HepG2 (cell line): ENCODE data around the gene MED12L. TPM values are rescaled to one million over a fixed set of nuclear protein-coding genes. Genes with fewer than 3 reads are reported as not detected.

Source experiments
- ATAC-seq: fragments of 200-7000 bp; cut with Tn5 transposase; 3 replicates; pipeline ENCODE4 v1.9.1; 2020; ENCODE audit warnings: mild to moderate bottlenecking, moderate library complexity
- BruUV-seq: library from RNA; stranded (reverse); fragments of 400-500 nt; replicated peaks from 2 replicates; lab custom pipeline; 2021; lab: Mats Ljungman, UMichigan
- CTCF ChIA-PET: fragments of 300-600 bp; formaldehyde crosslinking; extraction: SDS; loops from one replicate; lab custom pipeline; 2021; ENCODE audit warnings: low total read pairs, inconsistent platforms, low intra/inter-chr PET ratio; lab: Yijun Ruan, JAX
- POLR2A ChIA-PET: fragments of 350-600 bp; sonication (Branson Sonifier 250); formaldehyde crosslinking; loops from one replicate; lab custom pipeline; 2020; ENCODE audit warnings: antibody characterized with exemption, inconsistent platforms; lab: Yijun Ruan, JAX
- DNase-seq: peaks from one replicate; pipeline ENCODE4 v3.0.0-alpha.2; 2015; ENCODE audit warnings: low spot score
- FAIRE-seq: peaks from 3 replicates; lab custom pipeline; 2011; peaks lifted over from hg19 to GRCh38; lab: Jason Lieb, UNC
- H2AFZ ChIP-seq: one replicate; pipeline ENCODE4 v1.6.1; 2011; ENCODE audit warnings: low read length, inconsistent platforms
- H3K27ac ChIP-seq: fragments of 300-600 bp; 3 replicates; pipeline ENCODE4 v1.8.0; 2011; ENCODE audit warnings: mixed run types, mild to moderate bottlenecking, mixed read lengths, low read length, inconsistent platforms; ENCODE audit not compliant: insufficient read depth; ENCODE audit errors: extremely low read length
- H3K27me3 ChIP-seq, 2 experiments: fragments of 200-600 bp in 1 of 2; 2 replicates in 1 of 2; 3 replicates in 1 of 2; pipeline versions ENCODE4 v1.6.0 to v1.8.0; 2011; ENCODE audit warnings: low read length in 2 of 2, mild to moderate bottlenecking in 2 of 2, moderate library complexity in 2 of 2, inconsistent platforms in 1 of 2; ENCODE audit not compliant: insufficient read depth in 2 of 2, control insufficient read depth in 1 of 2
- H3K36me3 ChIP-seq, 2 experiments: fragments of 200-600 bp in 1 of 2; replicated peaks in 1 of 2; 2 replicates in 1 of 2; 3 replicates in 1 of 2; pipeline versions ENCODE4 v1.5.1 to v1.8.0; 2011; ENCODE audit warnings: low read length in 2 of 2, inconsistent platforms in 1 of 2; ENCODE audit not compliant: insufficient read depth in 2 of 2, control insufficient read depth in 1 of 2
- H3K4me1 ChIP-seq: 2 replicates; pipeline ENCODE4 v1.5.1; 2012; ENCODE audit warnings: low read length, inconsistent platforms; ENCODE audit not compliant: insufficient read depth
- H3K4me2 ChIP-seq: 2 replicates; pipeline ENCODE4 v1.6.0; 2011; ENCODE audit warnings: low read depth, low read length, inconsistent platforms
- H3K4me3 ChIP-seq, 3 experiments: fragments of 200-600 bp in 1 of 3; sonication (generic), shearing (Covaris generic) in 1 of 3; replicated peaks in 1 of 3; 2 replicates each; pipeline ENCODE4 v1.5.1; 2011 to 2016; ENCODE audit warnings: low read length in 3 of 3, inconsistent platforms in 2 of 3, low read depth in 2 of 3, mild to moderate bottlenecking in 2 of 3, control low read depth in 1 of 3, mixed read lengths in 1 of 3; ENCODE audit not compliant: insufficient read depth in 1 of 3
- H3K79me2 ChIP-seq: one replicate; pipeline ENCODE4 v1.6.1; 2011; ENCODE audit warnings: low read length, inconsistent platforms; ENCODE audit not compliant: insufficient read depth
- H3K9ac ChIP-seq: 2 replicates; pipeline ENCODE4 v1.6.0; 2011; ENCODE audit warnings: mild to moderate bottlenecking, low read depth, low read length, inconsistent platforms; ENCODE audit not compliant: insufficient read depth
- H3K9me3 ChIP-seq: 2 replicates; pipeline ENCODE4 v1.5.1; 2012; ENCODE audit warnings: mild to moderate bottlenecking, low read length
- H4K20me1 ChIP-seq: 2 replicates; pipeline ENCODE4 v1.6.0; 2011; ENCODE audit warnings: inconsistent platforms, mild to moderate bottlenecking, low read length, moderate library complexity; ENCODE audit not compliant: insufficient read depth
- CHD2 ChIP-seq: IDR thresholded peaks from 2 replicates; pipeline ENCODE4 v1.6.1; 2011; ENCODE audit warnings: low read depth, low read length, improper control_type of control experiment
- EHMT2 ChIP-seq: fragments of 200-600 bp; sonication (generic); IDR thresholded peaks from 2 replicates; pipeline ENCODE4 v1.7.0; 2017; ENCODE audit warnings: antibody characterized with exemption, low read depth, low read length, borderline replicate concordance
- GZF1 ChIP-seq: sonication (generic); formaldehyde crosslinking; IDR thresholded peaks from 2 replicates; pipeline ENCODE4 v1.5.1; 2020; ENCODE audit warnings: mild to moderate bottlenecking, missing genetic modification reagents
- MYPOP ChIP-seq: sonication (generic); formaldehyde crosslinking; IDR thresholded peaks from 2 replicates; pipeline ENCODE4 v1.8.1; 2023; ENCODE audit warnings: mild to moderate bottlenecking, moderate library complexity, missing genetic modification reagents
- PRDM10 ChIP-seq: sonication (generic); formaldehyde crosslinking; IDR thresholded peaks from 2 replicates; pipeline ENCODE4 v1.4.0; 2020; ENCODE audit warnings: low read depth, missing genetic modification reagents
- SNAI1 ChIP-seq: sonication (generic); formaldehyde crosslinking; IDR thresholded peaks from 2 replicates; pipeline ENCODE4 v1.5.0; 2020; ENCODE audit warnings: mild to moderate bottlenecking, missing genetic modification reagents, borderline replicate concordance
- SRF ChIP-seq: IDR thresholded peaks from 2 replicates; pipeline ENCODE4 v1.6.1; 2011; ENCODE audit warnings: mild to moderate bottlenecking, low read depth, low read length, moderate library complexity
- THAP9 ChIP-seq: sonication (generic); formaldehyde crosslinking; IDR thresholded peaks from 2 replicates; pipeline ENCODE4; 2020; ENCODE audit warnings: missing genetic modification reagents, mild to moderate bottlenecking, borderline replicate concordance
- U2AF2 ChIP-seq: fragments of 200-400 bp; formaldehyde crosslinking; IDR thresholded peaks from 2 replicates; pipeline ENCODE4 v1.6.1; 2017; ENCODE audit warnings: low read depth, mild to moderate bottlenecking, low read length
- YY1 ChIP-seq: IDR thresholded peaks from 2 replicates; pipeline ENCODE4 v1.6.1; 2011; ENCODE audit warnings: low read length, low read depth, moderate library complexity, mild to moderate bottlenecking; ENCODE audit not compliant: insufficient read depth, insufficient replicate concordance
- ZNF232 ChIP-seq: sonication (generic); formaldehyde crosslinking; IDR thresholded peaks from 2 replicates; pipeline ENCODE4 v1.4.0; 2020; ENCODE audit warnings: missing genetic modification reagents, borderline replicate concordance
- ZNF260 ChIP-seq: sonication (generic); formaldehyde crosslinking; IDR thresholded peaks from 2 replicates; pipeline ENCODE4 v1.4.0; 2020; ENCODE audit warnings: missing genetic modification reagents, low read depth, mild to moderate bottlenecking, borderline replicate concordance
- ZNF451 ChIP-seq: sonication (generic); formaldehyde crosslinking; IDR thresholded peaks from 2 replicates; pipeline ENCODE4 v1.5.0; 2020; ENCODE audit warnings: mild to moderate bottlenecking, missing genetic modification reagents
- ZNF468 ChIP-seq: sonication (generic); formaldehyde crosslinking; IDR thresholded peaks from 2 replicates; pipeline ENCODE4 v1.8.0; 2022; ENCODE audit warnings: mild to moderate bottlenecking, moderate library complexity, missing genetic modification reagents
- ZSCAN31 ChIP-seq: sonication (generic); formaldehyde crosslinking; IDR thresholded peaks from 2 replicates; pipeline ENCODE4 v1.5.0; 2020; ENCODE audit warnings: low read depth, mild to moderate bottlenecking, missing genetic modification reagents
- WGBS: methylation state at CpG from one replicate; pipeline ENCODE4 v1.1.6; 2017; ENCODE audit warnings: low lambda C conversion rate; 5-methylcytosine and 5-hydroxymethylcytosine counted together
- in situ Hi-C: cut with HindIII; loops from 2 replicates; pipeline ENCODE4 v1.10.0; 2017; ENCODE audit warnings: low pct_unique_long_range_greater_than_20kb; ENCODE audit not compliant: extremely low pct_ligation_motif_present
- intact Hi-C: fragments of 100-400 bp; cut with micrococcal nuclease; formaldehyde crosslinking; loops from one replicate; pipeline ENCODE4 v1.10.0; 2022; ENCODE audit not compliant: unreplicated experiment
- polyA plus RNA-seq, 8 experiments: library from polyadenylated mRNA; depleted of rRNA in 3 of 8; stranded (reverse) in 7 of 8; unstranded in 1 of 8; fragments of >200 nt; fragmentation: Illumina TruSeq in 4 of 8; extraction: Trizol in 4 of 8; gene quantifications; 2 replicates each; pipeline versions ENCODE4 v1.2.1 to v1.2.3, GENCODE V29; 2011 to 2016; ENCODE audit warnings: low read depth in 4 of 8, missing spikeins in 1 of 8, mixed read lengths in 1 of 8; ENCODE audit not compliant: insufficient read depth in 1 of 8
- total RNA-seq, 5 experiments: library from RNA; depleted of rRNA; stranded (reverse); fragments of >200 nt; fragmentation: Illumina TruSeq; extraction: Trizol; gene quantifications; 2 replicates each; pipeline ENCODE4 v1.2.3, GENCODE V29; 2016; ENCODE audit warnings: low read depth in 1 of 5

MED12L gene
- total and polyA plus RNA-seq, 2 of the 13 experiments (the other 11 are each of a cell fraction or from before 2014, with no cell fraction given) = 0.07 to 0.64 TPM

GRCh38 chr3:151329363-151329762 lies 243.9 kb downstream of the MED12L start, which contains the start of gene P2RY13 (continued):
- no peak for TF ChIP-seq THAP9 (CRISPR knock-in tag)
- TF ChIP-seq PRDM10 = no peak
- no peak for TF ChIP-seq ZNF451 (CRISPR knock-in tag)

- DNase-seq = no peak
- POLR2A ChIA-PET = no interaction called here
- no peak overlapping the region for H3K4me3 ChIP-seq
- H3K9ac ChIP-seq = no peak overlapping the region
- 22% methylated on average over 4 of the region's 4 CpGs for WGBS
- FAIRE-seq = no peak
- no peaks in the 10 kb centered on the region for H3K79me2 ChIP-seq
- no peaks in the 10 kb centered on the region for H3K4me1 ChIP-seq
- no peak overlapping the region for H2AFZ ChIP-seq
- intact Hi-C loops (no loop called here), in situ Hi-C loops (no loop called here)
- no peaks in the 10 kb centered on the region for H3K27me3 ChIP-seq
- H4K20me1 ChIP-seq = no peaks in the 10 kb centered on the region
- H3K36me3 ChIP-seq = no peaks in the 10 kb centered on the region
- no peak overlapping the region for H3K27ac ChIP-seq
- BruUV-seq = no TSS peak
- no peak for ATAC-seq
- CTCF ChIA-PET = no interaction called here
- no peaks in the 10 kb centered on the region for H3K9me3 ChIP-seq
- no peak overlapping the region for H3K4me2 ChIP-seq
- TF ChIP-seq SNAI1 (CRISPR knock-in tag) = no peak
- no peak for TF ChIP-seq CHD2
- TF ChIP-seq ZNF232 (CRISPR knock-in tag) = no peak
- no peak for TF ChIP-seq SRF
- no peak for TF ChIP-seq ZSCAN31
- no peak for TF ChIP-seq GZF1 (CRISPR knock-in tag)
- no peak for TF ChIP-seq YY1
- TF ChIP-seq ZNF468 = no peak
- no peak for TF ChIP-seq EHMT2
- no peak for TF ChIP-seq MYPOP (CRISPR knock-in tag)
- TF ChIP-seq ZNF260 (CRISPR knock-in tag) = no peak
- no peak for TF ChIP-seq U2AF2
These were observed 244.9 kb downstream of the MED12L start for GRCh38 chr3:151330379-151330778.
